ENCODE results near the gene NEK7. TPM values are rescaled to one million over a fixed set of nuclear protein-coding genes. Genes with fewer than 3 reads are reported as not detected.

The NEK7 gene
- total RNA-seq, 1 donor from 2014 or later, result 62.7 TPM

DNA sequence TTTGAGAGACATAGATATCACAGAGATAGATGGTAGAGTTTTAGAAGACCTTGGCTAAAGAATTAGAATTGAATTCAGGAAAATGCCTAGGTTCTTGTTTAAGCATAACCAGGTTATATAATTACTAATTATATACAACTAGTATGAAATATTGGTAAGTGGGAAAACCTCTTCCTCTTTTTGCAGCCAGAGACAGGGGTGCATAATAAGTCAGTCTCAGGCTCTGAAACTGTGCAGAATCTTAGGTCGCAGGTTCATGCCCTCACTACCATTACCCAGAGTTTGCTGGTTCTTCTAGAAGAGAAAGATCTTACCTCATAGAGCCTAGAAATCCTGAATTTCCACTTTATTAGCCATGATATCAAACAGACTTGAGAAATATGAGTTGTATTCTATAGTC lies 183.3 kb downstream of the NEK7 start:
- Mint-ChIP-seq H3K4me3 (ENCODE audit: unreplicated experiment) (no peak overlapping the region), H3K4me1 (ENCODE audit: low read depth) (peaks cover 10% of the 10 kb centered on the region), H3K27me3 (ENCODE audit: low read depth) (no peaks in the 10 kb centered on the region), H3K27ac (ENCODE audit: unreplicated experiment) (no peak overlapping the region), H3K36me3 (ENCODE audit: low read depth) (no peaks in the 10 kb centered on the region), H3K9me3 (ENCODE audit: low read depth) (peaks cover 12% of the 10 kb centered on the region)
- DNase-seq (ENCODE audit: low spot score), result no peak
- TF ChIP-seq, protein P1, sequence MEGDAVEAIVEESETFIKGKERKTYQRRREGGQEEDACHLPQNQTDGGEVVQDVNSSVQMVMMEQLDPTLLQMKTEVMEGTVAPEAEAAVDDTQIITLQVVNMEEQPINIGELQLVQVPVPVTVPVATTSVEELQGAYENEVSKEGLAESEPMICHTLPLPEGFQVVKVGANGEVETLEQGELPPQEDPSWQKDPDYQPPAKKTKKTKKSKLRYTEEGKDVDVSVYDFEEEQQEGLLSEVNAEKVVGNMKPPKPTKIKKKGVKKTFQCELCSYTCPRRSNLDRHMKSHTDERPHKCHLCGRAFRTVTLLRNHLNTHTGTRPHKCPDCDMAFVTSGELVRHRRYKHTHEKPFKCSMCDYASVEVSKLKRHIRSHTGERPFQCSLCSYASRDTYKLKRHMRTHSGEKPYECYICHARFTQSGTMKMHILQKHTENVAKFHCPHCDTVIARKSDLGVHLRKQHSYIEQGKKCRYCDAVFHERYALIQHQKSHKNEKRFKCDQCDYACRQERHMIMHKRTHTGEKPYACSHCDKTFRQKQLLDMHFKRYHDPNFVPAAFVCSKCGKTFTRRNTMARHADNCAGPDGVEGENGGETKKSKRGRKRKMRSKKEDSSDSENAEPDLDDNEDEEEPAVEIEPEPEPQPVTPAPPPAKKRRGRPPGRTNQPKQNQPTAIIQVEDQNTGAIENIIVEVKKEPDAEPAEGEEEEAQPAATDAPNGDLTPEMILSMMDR (IDR thresholded peaks at IDR 0.05), result no peak

DNA sequence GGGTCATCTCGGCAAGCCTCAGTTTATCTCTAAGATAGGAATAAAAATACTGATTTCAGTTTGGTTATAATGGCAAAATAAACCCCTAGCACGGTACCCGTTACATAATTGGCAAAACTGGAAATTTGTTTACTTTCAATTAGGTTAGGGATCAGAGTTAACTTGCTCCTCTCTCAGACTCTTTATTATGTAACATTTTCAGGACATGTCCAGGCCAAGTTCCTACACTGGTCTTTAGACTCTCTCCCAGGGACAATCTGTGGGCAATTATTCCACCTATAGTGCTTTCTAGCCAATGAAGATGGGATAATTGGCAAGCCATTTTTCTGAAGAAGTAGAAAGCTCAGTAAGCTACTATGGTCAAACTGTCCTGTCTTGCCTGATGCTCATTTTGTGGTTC lies 189.4 kb downstream of the NEK7 start:
- no peak overlapping the region for H3K4me3 Mint-ChIP-seq (ENCODE audit: unreplicated experiment)
- peaks cover 5% of the 10 kb centered on the region for H3K4me1 Mint-ChIP-seq (ENCODE audit: low read depth)
- no peaks in the 10 kb centered on the region for H3K27me3 Mint-ChIP-seq (ENCODE audit: low read depth)
- DNase-seq (ENCODE audit: low spot score), result no peak
- H3K27ac Mint-ChIP-seq (ENCODE audit: unreplicated experiment), result no peak overlapping the region
- H3K36me3 Mint-ChIP-seq (ENCODE audit: low read depth), result no peaks in the 10 kb centered on the region
- no peaks in the 10 kb centered on the region for H3K9me3 Mint-ChIP-seq (ENCODE audit: low read depth)
- TF ChIP-seq, protein P1 (IDR thresholded peaks at IDR 0.05), result no peak

DNA sequence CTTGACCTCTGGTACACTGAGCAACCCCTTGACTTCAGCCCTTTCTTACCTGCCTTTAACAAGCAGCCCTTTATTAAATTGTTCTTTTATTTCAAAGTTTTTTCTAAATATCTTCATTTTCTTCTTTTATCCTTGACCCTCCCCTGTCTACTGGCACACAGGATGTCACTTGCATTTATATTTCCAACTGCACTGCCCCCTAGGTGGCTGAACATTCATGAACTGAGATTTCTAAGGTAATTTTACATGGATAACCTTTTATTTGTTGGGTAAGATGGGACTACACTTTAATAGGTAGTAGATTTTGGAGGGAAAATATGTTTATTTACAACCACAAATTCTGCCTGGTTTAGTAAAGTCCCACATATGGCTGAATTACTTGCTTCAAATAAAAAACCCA lies 193.7 kb downstream of the NEK7 start:
- TF ChIP-seq, protein P1 (IDR thresholded peaks at IDR 0.05), result peak; percentile 47
- no peaks in the 10 kb centered on the region for H3K4me1 Mint-ChIP-seq (ENCODE audit: low read depth)
- H3K27ac Mint-ChIP-seq (ENCODE audit: unreplicated experiment), result no peak overlapping the region
- H3K9me3 Mint-ChIP-seq (ENCODE audit: low read depth), result no peaks in the 10 kb centered on the region
- H3K36me3 Mint-ChIP-seq (ENCODE audit: low read depth), result no peaks in the 10 kb centered on the region
- no peak overlapping the region for H3K4me3 Mint-ChIP-seq (ENCODE audit: unreplicated experiment)
- no peaks in the 10 kb centered on the region for H3K27me3 Mint-ChIP-seq (ENCODE audit: low read depth)
- DNase-seq (ENCODE audit: low spot score), result no peak

DNA sequence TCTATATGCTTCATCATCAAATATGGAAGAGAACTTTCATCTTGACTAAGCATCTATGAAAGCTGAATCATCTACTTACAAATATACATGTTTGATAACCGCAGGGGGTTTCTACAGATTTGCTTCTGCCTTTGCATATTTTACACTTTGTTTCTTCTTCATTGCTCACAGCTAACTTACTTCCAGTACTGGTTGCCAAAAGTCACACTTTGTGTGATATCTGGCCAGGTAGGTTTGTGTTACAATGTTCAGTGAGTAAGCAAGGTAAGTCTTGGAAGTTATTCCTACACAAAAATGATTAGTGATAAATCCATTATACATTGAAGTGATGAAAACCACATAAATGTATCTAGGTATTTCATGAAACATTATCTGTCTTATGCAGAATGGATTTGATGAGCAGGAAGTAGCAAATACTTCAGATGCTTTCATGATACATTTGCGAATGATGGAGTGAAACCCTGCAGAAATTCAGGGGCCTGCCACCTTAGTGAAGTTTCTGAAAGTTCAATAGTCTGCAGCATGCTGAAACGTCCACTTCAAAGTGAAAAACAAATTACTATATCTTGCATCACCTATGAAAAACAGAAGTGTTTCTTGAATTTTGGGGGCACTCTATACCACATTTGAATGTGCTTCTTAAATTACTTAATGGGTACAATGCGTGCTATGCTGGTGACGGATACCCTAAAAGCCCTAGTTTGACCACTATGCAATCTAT lies 196.3 kb downstream of the NEK7 start:
- no peak overlapping the region for H3K4me3 Mint-ChIP-seq (ENCODE audit: unreplicated experiment)
- TF ChIP-seq, protein P1 (IDR thresholded peaks at IDR 0.05), result no peak
- no peaks in the 10 kb centered on the region for H3K27me3 Mint-ChIP-seq (ENCODE audit: low read depth)
- H3K36me3 Mint-ChIP-seq (ENCODE audit: low read depth), result no peaks in the 10 kb centered on the region
- no peaks in the 10 kb centered on the region for H3K9me3 Mint-ChIP-seq (ENCODE audit: low read depth)
- H3K4me1 Mint-ChIP-seq (ENCODE audit: low read depth), result no peaks in the 10 kb centered on the region
- no peak overlapping the region for H3K27ac Mint-ChIP-seq (ENCODE audit: unreplicated experiment)
- no peak for DNase-seq (ENCODE audit: low spot score)

DNA sequence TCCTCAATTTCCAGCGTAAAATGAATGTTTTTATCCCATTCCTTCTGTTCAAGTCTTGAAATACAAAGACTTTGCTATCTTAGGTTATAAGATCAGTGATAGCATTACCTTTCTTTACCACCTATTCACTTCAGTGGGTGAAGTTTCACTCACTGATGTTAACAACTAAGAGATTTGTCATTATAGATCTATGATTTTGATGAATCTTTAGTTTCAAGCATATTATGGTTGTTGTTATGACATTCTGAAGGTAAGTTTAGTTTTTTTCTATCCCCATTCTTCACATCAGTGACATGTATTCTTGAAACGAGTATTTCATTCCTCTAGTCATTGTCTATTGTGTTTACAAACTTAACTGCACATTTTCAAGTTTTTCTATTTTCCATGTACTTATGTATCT lies 201.1 kb downstream of the NEK7 start:
- Mint-ChIP-seq H3K9me3 (ENCODE audit: low read depth) (no peaks in the 10 kb centered on the region), H3K36me3 (ENCODE audit: low read depth) (no peaks in the 10 kb centered on the region), H3K4me1 (ENCODE audit: low read depth) (peaks cover 12% of the 10 kb centered on the region), H3K27me3 (ENCODE audit: low read depth) (no peaks in the 10 kb centered on the region), H3K27ac (ENCODE audit: unreplicated experiment) (no peak overlapping the region), H3K4me3 (ENCODE audit: unreplicated experiment) (no peak overlapping the region)
- no peak for DNase-seq (ENCODE audit: low spot score)
- TF ChIP-seq, protein P1 (IDR thresholded peaks at IDR 0.05), result no peak

All from chondrocyte (in vitro differentiated cells).